ENCODE data around the gene RTP4. TPM values are rescaled to one million over a fixed set of nuclear protein-coding genes. Genes with fewer than 3 reads are reported as not detected.

Gene RTP4
- total RNA-seq, 1 donor from 2014 or later: 0.83 TPM

- H3K4me1 Mint-ChIP-seq: peaks cover 20% of the 10 kb centered on the region
- H3K36me3 Mint-ChIP-seq: peaks cover 6% of the 10 kb centered on the region
- peaks cover 41% of the 10 kb centered on the region for H3K9me3 Mint-ChIP-seq
- no peaks in the 10 kb centered on the region for H3K27me3 Mint-ChIP-seq (ENCODE audit: low read depth)
- no peak overlapping the region for H3K4me3 Mint-ChIP-seq
- no peak for DNase-seq (ENCODE audit: low spot score in 2 of 2, unreplicated experiment in 2 of 2)
- TF ChIP-seq, protein P1, sequence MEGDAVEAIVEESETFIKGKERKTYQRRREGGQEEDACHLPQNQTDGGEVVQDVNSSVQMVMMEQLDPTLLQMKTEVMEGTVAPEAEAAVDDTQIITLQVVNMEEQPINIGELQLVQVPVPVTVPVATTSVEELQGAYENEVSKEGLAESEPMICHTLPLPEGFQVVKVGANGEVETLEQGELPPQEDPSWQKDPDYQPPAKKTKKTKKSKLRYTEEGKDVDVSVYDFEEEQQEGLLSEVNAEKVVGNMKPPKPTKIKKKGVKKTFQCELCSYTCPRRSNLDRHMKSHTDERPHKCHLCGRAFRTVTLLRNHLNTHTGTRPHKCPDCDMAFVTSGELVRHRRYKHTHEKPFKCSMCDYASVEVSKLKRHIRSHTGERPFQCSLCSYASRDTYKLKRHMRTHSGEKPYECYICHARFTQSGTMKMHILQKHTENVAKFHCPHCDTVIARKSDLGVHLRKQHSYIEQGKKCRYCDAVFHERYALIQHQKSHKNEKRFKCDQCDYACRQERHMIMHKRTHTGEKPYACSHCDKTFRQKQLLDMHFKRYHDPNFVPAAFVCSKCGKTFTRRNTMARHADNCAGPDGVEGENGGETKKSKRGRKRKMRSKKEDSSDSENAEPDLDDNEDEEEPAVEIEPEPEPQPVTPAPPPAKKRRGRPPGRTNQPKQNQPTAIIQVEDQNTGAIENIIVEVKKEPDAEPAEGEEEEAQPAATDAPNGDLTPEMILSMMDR (IDR thresholded peaks at IDR 0.05; ENCODE audit: unreplicated experiment): no peak
- no peak overlapping the region for H3K27ac Mint-ChIP-seq
Measured at GRCh38 chr3:187385296-187385695, 17.1 kb downstream of the RTP4 start.

DNA sequence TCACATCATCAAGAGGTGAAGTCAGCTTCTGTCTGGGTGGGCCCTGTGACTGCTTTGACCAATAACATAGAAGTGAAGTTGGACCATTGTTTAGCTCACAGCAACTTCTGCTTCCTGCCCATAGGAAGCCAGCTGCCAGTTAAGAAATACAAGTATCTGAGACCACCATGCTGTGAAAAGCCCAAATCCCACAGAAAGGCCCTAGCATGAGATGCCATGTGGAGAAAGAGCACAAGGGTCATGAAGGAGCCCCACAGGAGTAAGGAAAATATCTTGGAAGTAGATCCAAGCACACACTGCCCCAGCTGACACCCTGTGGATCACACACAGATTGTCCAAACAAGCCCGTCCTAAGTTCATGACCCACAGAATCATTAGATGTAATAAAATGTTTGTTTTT, 28.5 kb downstream of the RTP4 start:
- peaks cover 9% of the 10 kb centered on the region for H3K9me3 Mint-ChIP-seq
- H3K36me3 Mint-ChIP-seq: no peaks in the 10 kb centered on the region
- no peaks in the 10 kb centered on the region for H3K27me3 Mint-ChIP-seq (ENCODE audit: low read depth)
- no peak overlapping the region for H3K4me3 Mint-ChIP-seq
- no peaks in the 10 kb centered on the region for H3K4me1 Mint-ChIP-seq
- DNase-seq (ENCODE audit: low spot score in 2 of 2, unreplicated experiment in 2 of 2): no peak
- TF ChIP-seq, protein P1 (IDR thresholded peaks at IDR 0.05; ENCODE audit: unreplicated experiment): no peak
- H3K27ac Mint-ChIP-seq: no peak overlapping the region

- Mint-ChIP-seq H3K36me3 (no peaks in the 10 kb centered on the region), H3K27ac (no peak overlapping the region), H3K4me1 (peaks cover 5% of the 10 kb centered on the region), H3K4me3 (no peak overlapping the region), H3K27me3 (ENCODE audit: low read depth) (no peaks in the 10 kb centered on the region), H3K9me3 (peaks cover 4% of the 10 kb centered on the region)
- TF ChIP-seq, protein P1 (IDR thresholded peaks at IDR 0.05; ENCODE audit: unreplicated experiment): no peak
- DNase-seq (ENCODE audit: low spot score in 2 of 2, unreplicated experiment in 2 of 2): no peak
Measured at GRCh38 chr3:187398955-187399354, 30.8 kb downstream of the RTP4 start.

- Mint-ChIP-seq H3K9me3 (peaks cover 4% of the 10 kb centered on the region), H3K4me1 (peaks cover 8% of the 10 kb centered on the region), H3K36me3 (no peaks in the 10 kb centered on the region), H3K27ac (no peak overlapping the region), H3K27me3 (ENCODE audit: low read depth) (no peaks in the 10 kb centered on the region), H3K4me3 (no peak overlapping the region)
- TF ChIP-seq, protein P1 (IDR thresholded peaks at IDR 0.05; ENCODE audit: unreplicated experiment): no peak
- DNase-seq (ENCODE audit: low spot score in 2 of 2, unreplicated experiment in 2 of 2): no peak
Measured at GRCh38 chr3:187400756-187401155, 32.6 kb downstream of the RTP4 start.

- Mint-ChIP-seq H3K27ac (no peak overlapping the region), H3K27me3 (ENCODE audit: low read depth) (no peaks in the 10 kb centered on the region), H3K9me3 (peaks cover 4% of the 10 kb centered on the region), H3K4me3 (no peak overlapping the region), H3K36me3 (no peaks in the 10 kb centered on the region), H3K4me1 (peaks cover 8% of the 10 kb centered on the region)
- TF ChIP-seq, protein P1 (IDR thresholded peaks at IDR 0.05; ENCODE audit: unreplicated experiment): no peak
- DNase-seq (ENCODE audit: low spot score in 2 of 2, unreplicated experiment in 2 of 2): no peak
Measured at GRCh38 chr3:187401856-187402255, 33.7 kb downstream of the RTP4 start.

DNA sequence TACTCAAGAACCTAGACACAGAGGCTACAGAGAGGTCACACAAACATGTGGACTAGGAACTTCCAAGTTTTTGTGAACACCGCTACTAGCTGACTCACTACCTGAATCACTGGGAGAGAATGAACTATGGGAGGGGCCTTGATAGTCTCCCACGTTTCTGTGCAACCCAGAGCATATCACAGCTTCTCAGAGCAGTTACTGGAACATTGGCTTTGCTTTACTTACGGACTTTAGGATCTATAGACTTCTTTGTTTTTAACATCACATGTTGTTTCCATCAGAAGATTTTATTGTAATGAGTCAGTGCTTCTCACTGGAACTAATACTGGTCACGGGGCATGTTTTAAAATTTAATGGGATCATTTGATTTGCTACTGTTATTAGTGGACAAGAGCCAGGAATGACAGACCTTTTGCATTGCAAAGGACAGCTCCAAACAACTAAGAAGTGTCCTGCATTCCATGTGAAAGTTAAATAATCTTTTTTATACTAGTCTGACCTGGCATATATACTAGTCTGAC, 35.6 kb downstream of the RTP4 start:
- Mint-ChIP-seq H3K4me3 (no peak overlapping the region), H3K4me1 (peaks cover 8% of the 10 kb centered on the region), H3K27ac (peak overlapping the region; percentile 77), H3K27me3 (ENCODE audit: low read depth) (no peaks in the 10 kb centered on the region), H3K36me3 (no peaks in the 10 kb centered on the region), H3K9me3 (peaks cover 4% of the 10 kb centered on the region)
- no peak for DNase-seq (ENCODE audit: low spot score in 2 of 2, unreplicated experiment in 2 of 2)
- TF ChIP-seq, protein P1 (IDR thresholded peaks at IDR 0.05; ENCODE audit: unreplicated experiment): no peak
